Sigmoid colon (tissue), 7 donors: ENCODE data around the gene CDKL1. TPM values are rescaled to one million over a fixed set of nuclear protein-coding genes. Genes with fewer than 3 reads are reported as not detected.

ENCODE experiments used
- DNase-seq: peaks from one replicate; pipeline ENCODE4 v3.0.0-alpha.2; 2019
- H3K27ac ChIP-seq, 4 donors: fragments of 200-600 bp; sonication (generic); one replicate each; pipeline ENCODE4 v1.5.1; 2016 to 2019; ENCODE audit warnings: mild to moderate bottlenecking in 1 of 4
- H3K27me3 ChIP-seq, 3 donors: fragments of 200-600 bp; sonication (generic); one replicate each; pipeline ENCODE4 v1.5.1; 2019; ENCODE audit warnings: mild to moderate bottlenecking in 1 of 3
- H3K36me3 ChIP-seq, 4 donors: fragments of 200-600 bp; sonication (generic); one replicate each; pipeline ENCODE4 v1.5.1; 2016 to 2019
- H3K4me1 ChIP-seq, 4 donors: fragments of 200-600 bp; sonication (generic); one replicate each; pipeline ENCODE4 v1.5.1; 2017 to 2019
- H3K4me3 ChIP-seq, 4 donors: fragments of 200-600 bp; sonication (generic); one replicate each; pipeline ENCODE4 v1.5.1; 2017 to 2019; ENCODE audit warnings: mild to moderate bottlenecking in 2 of 4, moderate library complexity in 1 of 4
- H3K9me3 ChIP-seq, 4 donors: fragments of 200-600 bp in 3 of 4; sonication (generic) in 3 of 4; one replicate each; pipeline versions ENCODE4 v1.5.1 to v1.6.1; 2013 to 2019
- CTCF ChIP-seq, 4 experiments: fragments of 450-650 bp in 3 of 4; fragments of 200-600 bp in 1 of 4; IDR thresholded peaks; one replicate each; pipeline ENCODE4 v1.5.1; 2016 to 2019; ENCODE audit warnings: antibody characterized with exemption in 4 of 4, mild to moderate bottlenecking in 3 of 4, moderate library complexity in 2 of 4
- EP300 ChIP-seq, 4 donors: sonication (generic); formaldehyde crosslinking; IDR thresholded peaks; one replicate each; pipeline ENCODE4 v1.6.1; 2017; ENCODE audit warnings: antibody characterized with exemption in 4 of 4
- POLR2A ChIP-seq, 2 donors: fragments of 450-650 bp; IDR thresholded peaks; one replicate each; pipeline ENCODE4 v1.6.1; 2016; ENCODE audit warnings: antibody characterized with exemption in 2 of 2, mild to moderate bottlenecking in 2 of 2, moderate library complexity in 2 of 2
- POLR2AphosphoS5 ChIP-seq, 4 donors: sonication (generic); formaldehyde crosslinking; IDR thresholded peaks; one replicate each; pipeline ENCODE4 v1.6.1; 2017; ENCODE audit warnings: antibody characterized with exemption in 4 of 4
- WGBS, 2 donors: extraction: QIAGEN DNeasy Blood & Tissue Kit; methylation state at CpG; one replicate each; pipeline ENCODE4 v1.1.7; 2013; 5-methylcytosine and 5-hydroxymethylcytosine counted together
- intact Hi-C: fragments of 100-400 bp; cut with DNase I; formaldehyde crosslinking; loops from one replicate; pipeline ENCODE4 v1.15.1; 2023
- polyA plus RNA-seq, 3 donors: library from polyadenylated mRNA; stranded (reverse); fragments of 200-250 nt; gene quantifications; one replicate each; pipeline ENCODE4 v1.2.3, GENCODE V29; 2013
- total RNA-seq, 4 donors: library from RNA; depleted of rRNA; stranded (reverse); fragments of >200 nt; gene quantifications; one replicate each; pipeline ENCODE4 v1.1.0, GENCODE V29; 2016
- donor health status: healthy with polysubstance abuse.
- donor health status: Bipolar disorder and iron deficiency.
- donor health status: healthy.

The CDKL1 gene
- total and polyA plus RNA-seq, 7 donors = 4.2 to 91.8 (median 39.8) TPM

DNA sequence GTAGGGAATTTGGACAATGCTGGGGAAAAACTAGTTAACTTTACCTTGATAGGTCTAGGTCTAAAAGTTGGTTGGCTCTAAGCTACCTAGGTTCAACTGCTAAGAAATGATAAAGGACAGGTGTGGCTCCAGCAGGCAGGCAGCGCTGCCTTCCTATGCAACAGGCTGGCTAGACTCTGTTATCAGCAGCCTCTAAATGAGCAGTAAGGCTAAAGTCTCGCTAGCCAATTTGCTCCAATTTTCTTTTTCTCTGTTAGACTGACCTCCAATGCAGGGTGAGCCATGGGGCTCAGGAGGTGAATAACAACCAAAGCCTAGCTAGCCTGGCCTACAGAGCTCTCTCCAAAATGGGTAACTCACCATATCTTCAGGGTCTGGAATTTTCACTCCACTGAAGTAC is 58.1 kb downstream of the CDKL1 start:
- H3K27ac ChIP-seq = peak overlapping the region in 2 of 4 donors; percentile 80 to 81
- peaks cover 0 to 11% (median 2%) of the 10 kb centered on the region in 4 donors for H3K36me3 ChIP-seq
- DNase-seq = no peak
- intact Hi-C loops = no loop called here
- no peaks in the 10 kb centered on the region for H3K27me3 ChIP-seq
- 28 to 74% methylated on average over 2 of the region's 2 CpGs for WGBS, 2 donors
- TF ChIP-seq POLR2A (IDR thresholded peaks at IDR 0.05) (no peak), EP300 (IDR thresholded peaks at IDR 0.05) (no peak), POLR2AphosphoS5 (IDR thresholded peaks at IDR 0.05) (no peak), CTCF (IDR thresholded peaks at IDR 0.05) (no peak)
- H3K4me3 ChIP-seq = no peak overlapping the region
- no peaks in the 10 kb centered on the region for H3K9me3 ChIP-seq
- peaks cover 0 to 88% (median 54%) of the 10 kb centered on the region in 4 donors for H3K4me1 ChIP-seq

GRCh38 chr14:50335989-50336824 is 60.5 kb downstream of the CDKL1 start:
- TF ChIP-seq POLR2A (IDR thresholded peaks at IDR 0.05) (no peak), EP300 (IDR thresholded peaks at IDR 0.05) (no peak), POLR2AphosphoS5 (IDR thresholded peaks at IDR 0.05) (no peak), CTCF (IDR thresholded peaks at IDR 0.05) (no peak)
- WGBS, 2 donors = 39 to 78% methylated on average over 7 of the region's 7 CpGs
- peak overlapping the region; percentile 64 to 76 (median 70) for H3K27ac ChIP-seq
- intact Hi-C loops = no loop called here
- peaks cover 0 to 75% (median 37%) of the 10 kb centered on the region in 4 donors for H3K4me1 ChIP-seq
- peaks cover 0 to 23% (median 4%) of the 10 kb centered on the region in 4 donors for H3K36me3 ChIP-seq
- no peaks in the 10 kb centered on the region for H3K9me3 ChIP-seq
- no peak for DNase-seq
- no peaks in the 10 kb centered on the region for H3K27me3 ChIP-seq
- no peak overlapping the region for H3K4me3 ChIP-seq

DNA sequence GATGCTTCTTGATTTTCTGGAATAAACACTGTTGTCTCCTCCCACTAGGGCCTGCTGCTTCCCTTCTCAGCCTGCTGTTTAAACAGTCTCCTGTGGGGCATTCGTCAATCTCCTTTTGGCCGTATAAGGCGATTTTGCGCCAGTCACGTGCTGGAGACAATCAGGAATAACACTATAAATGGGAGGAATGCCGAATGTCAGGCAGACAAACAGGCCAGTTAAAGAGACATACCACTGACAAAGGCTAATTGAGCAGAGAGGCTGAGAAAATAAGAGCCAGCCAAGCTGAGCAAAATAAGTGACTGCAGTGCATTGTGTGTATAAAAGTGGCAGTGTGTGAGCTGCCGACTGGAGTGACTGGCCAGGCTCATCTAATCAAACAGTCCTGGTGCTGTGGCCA is 61.3 kb downstream of the CDKL1 start:
- 12 to 51% methylated on average over 7 of the region's 7 CpGs for whole genome bisulfite sequencing, 2 donors
- intact Hi-C loops = no loop called here
- peaks cover 0 to 30% (median 5%) of the 10 kb centered on the region in 4 donors for H3K36me3 ChIP-seq
- peak; percentile 86 for DNase-seq
- H3K4me3 ChIP-seq = no peak overlapping the region
- peaks cover 0 to 67% (median 36%) of the 10 kb centered on the region in 4 donors for H3K4me1 ChIP-seq
- H3K9me3 ChIP-seq = no peaks in the 10 kb centered on the region
- TF ChIP-seq EP300 (IDR thresholded peaks at IDR 0.05) = peak in 1 of 4 donors; percentile 29
- no peak for TF ChIP-seq POLR2A (IDR thresholded peaks at IDR 0.05)
- peak in 1 of 4 experiments; percentile 22 for TF ChIP-seq CTCF (IDR thresholded peaks at IDR 0.05)
- peak; percentile 24 to 66 (median 46) for TF ChIP-seq POLR2AphosphoS5 (IDR thresholded peaks at IDR 0.05)
- H3K27ac ChIP-seq = peak overlapping the region; percentile 64 to 76 (median 70)
- H3K27me3 ChIP-seq = no peaks in the 10 kb centered on the region

DNA sequence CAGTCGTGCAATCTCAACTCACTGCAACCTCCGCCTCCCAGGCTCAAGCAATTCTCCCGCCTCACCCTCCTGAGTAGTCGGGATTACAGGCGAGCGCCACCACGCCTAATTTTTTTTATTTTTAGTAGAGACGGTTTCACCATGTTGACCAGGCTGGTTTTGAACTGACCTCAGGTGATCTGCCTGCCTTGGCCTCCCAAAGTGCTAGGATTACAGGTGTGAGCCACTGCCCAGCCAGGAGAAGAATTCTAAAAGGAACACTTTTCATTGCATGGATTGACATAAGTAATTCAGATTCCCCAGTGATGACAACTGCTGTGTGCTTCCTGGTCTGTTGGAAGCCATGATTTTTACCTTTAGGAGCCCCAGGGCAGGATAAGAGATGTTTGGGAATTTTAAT is 62.5 kb downstream of the CDKL1 start:
- intact Hi-C loops = no loop called here
- H3K27me3 ChIP-seq = no peaks in the 10 kb centered on the region
- peaks cover 0 to 55% (median 30%) of the 10 kb centered on the region in 4 donors for H3K4me1 ChIP-seq
- H3K4me3 ChIP-seq = no peak overlapping the region
- TF ChIP-seq POLR2A (IDR thresholded peaks at IDR 0.05) (no peak), EP300 (IDR thresholded peaks at IDR 0.05) (no peak), POLR2AphosphoS5 (IDR thresholded peaks at IDR 0.05) (no peak), CTCF (IDR thresholded peaks at IDR 0.05) (no peak)
- peak overlapping the region in 3 of 4 donors; percentile 70 to 76 (median 71) for H3K27ac ChIP-seq
- WGBS, 2 donors = 91 to 96% methylated on average over 8 of the region's 8 CpGs
- no peaks in the 10 kb centered on the region for H3K9me3 ChIP-seq
- DNase-seq = no peak
- H3K36me3 ChIP-seq = peaks cover 0 to 42% (median 5%) of the 10 kb centered on the region in 4 donors
